PC-3 (cell line): ENCODE results near the gene IFITM10. TPM values are rescaled to one million over a fixed set of nuclear protein-coding genes. Genes with fewer than 3 reads are reported as not detected.
"Not testable (repeated sequence)": the region's sequence is repeated elsewhere in the genome, so short reads cannot be mapped to it uniquely, and the experiment has no call there.

Experiments
- ATAC-seq: fragments of 200-7000 bp; cut with Tn5 transposase; 2 replicates; pipeline ENCODE4 v1.9.1; 2020; ENCODE audit warnings: mild to moderate bottlenecking, moderate library complexity
- BruUV-seq: library from RNA; stranded (reverse); fragments of 400-500 nt; replicated peaks from 2 replicates; lab custom pipeline; 2021; lab: Mats Ljungman, UMichigan
- CTCF ChIA-PET: fragments of 300-600 bp; sonication (Branson Sonifier 250); formaldehyde crosslinking; loops from one replicate; lab custom pipeline; 2022; ENCODE audit warnings: antibody characterized with exemption; lab: Charles Lee
- POLR2A ChIA-PET: fragments of 300-600 bp; sonication (Branson Sonifier 250); formaldehyde crosslinking; loops from one replicate; lab custom pipeline; 2022; ENCODE audit warnings: antibody characterized with exemption; ENCODE audit not compliant: unreplicated experiment; lab: Charles Lee
- DNase-seq: peaks from one replicate; pipeline ENCODE4 v3.0.0-alpha.2; 2015
- H2AFZ ChIP-seq: fragments of 300-600 bp; sonication (generic); 2 replicates; pipeline ENCODE4 v1.6.0; 2016; ENCODE audit warnings: antibody characterized with exemption, low read length
- H3F3A ChIP-seq: fragments of 300-600 bp; sonication (generic); one replicate; pipeline ENCODE4 v1.6.0; 2017; ENCODE audit warnings: antibody characterized with exemption, low read length, control low read depth, mild to moderate bottlenecking; ENCODE audit not compliant: unreplicated experiment
- H3K27ac ChIP-seq: fragments of 300-600 bp; sonication (generic); 2 replicates; pipeline ENCODE4 v1.5.1; 2016; ENCODE audit warnings: mild to moderate bottlenecking, low read length
- H3K27me3 ChIP-seq: fragments of 300-600 bp; sonication (generic); 2 replicates; pipeline ENCODE4 v1.6.1; 2016; ENCODE audit warnings: low read length, mixed read lengths
- H3K36me3 ChIP-seq: fragments of 300-600 bp; sonication (generic); 2 replicates; pipeline ENCODE4 v1.6.1; 2016; ENCODE audit warnings: low read depth, mixed run types, low read length, mixed read lengths
- H3K4me1 ChIP-seq: fragments of 300-600 bp; sonication (generic); 2 replicates; pipeline ENCODE4 v1.5.1; 2016; ENCODE audit warnings: low read length; ENCODE audit not compliant: insufficient read depth
- H3K4me2 ChIP-seq: fragments of 300-600 bp; sonication (generic); 2 replicates; pipeline ENCODE4 v1.6.0; 2016; ENCODE audit warnings: low read length
- H3K4me3 ChIP-seq: fragments of 300-600 bp; sonication (generic); 2 replicates; pipeline ENCODE4 v1.5.1; 2016; ENCODE audit warnings: mild to moderate bottlenecking, low read length, mixed read lengths
- H3K79me2 ChIP-seq: fragments of 300-600 bp; sonication (generic); 2 replicates; pipeline ENCODE4 v1.6.1; 2017; ENCODE audit warnings: low read length, mixed read lengths
- H3K9ac ChIP-seq: fragments of 300-600 bp; sonication (generic); 2 replicates; pipeline ENCODE4 v1.6.0; 2016; ENCODE audit warnings: mild to moderate bottlenecking, low read length
- H3K9me2 ChIP-seq: fragments of 300-600 bp; sonication (generic); replicated peaks from 2 replicates; pipeline ENCODE4 v1.6.1; 2016; ENCODE audit warnings: mixed run types, low read length, mixed read lengths
- H3K9me3 ChIP-seq: fragments of 300-600 bp; sonication (generic); 2 replicates; pipeline ENCODE4 v1.6.1; 2016; ENCODE audit warnings: low read length, mixed read lengths
- H4K20me1 ChIP-seq: fragments of 300-600 bp; sonication (generic); 2 replicates; pipeline ENCODE4 v1.6.1; 2016; ENCODE audit warnings: low read length, mixed read lengths
- intact Hi-C: fragments of 100-400 bp; cut with micrococcal nuclease; formaldehyde crosslinking; loops from 2 replicates; pipeline ENCODE4 v1.9.0; 2023
- total RNA-seq: library from RNA; depleted of rRNA; stranded (reverse); fragments of >200 nt; gene quantifications from 2 replicates; pipeline ENCODE4 v1.2.3, GENCODE V29; 2014; rRNA removed

IFITM10 gene
- total RNA-seq, 1 experiment from 2014 or later = 1.4 TPM

DNA sequence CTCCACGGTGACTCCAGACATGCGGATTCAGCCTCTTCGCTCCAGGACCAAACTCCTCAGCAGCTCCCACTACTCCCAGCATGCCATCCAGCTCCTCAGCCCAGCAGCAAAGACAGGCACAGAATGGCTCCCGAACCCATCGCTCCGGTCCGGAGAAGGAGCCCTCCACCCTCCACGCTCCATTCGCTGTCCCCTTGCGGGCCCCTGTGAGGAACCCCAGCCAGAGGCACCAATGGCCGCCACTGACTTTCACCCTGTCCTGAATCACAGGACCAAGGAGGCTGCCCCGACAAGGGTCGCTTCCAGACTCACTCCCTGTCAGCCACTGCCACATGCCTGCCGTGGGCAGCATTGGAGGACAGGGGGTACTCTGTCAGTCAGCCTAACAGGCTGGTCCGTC is 64.2 kb downstream of the IFITM10 start:
- H4K20me1 ChIP-seq, CTCF ChIA-PET, H3K4me2 ChIP-seq, H3K9me2 ChIP-seq, H3K9me3 ChIP-seq, H3K4me3 ChIP-seq, H3K9ac ChIP-seq, H2AFZ ChIP-seq, DNase-seq, H3K4me1 ChIP-seq, intact Hi-C loops, H3K79me2 ChIP-seq, ATAC-seq, H3K27me3 ChIP-seq, POLR2A ChIA-PET, H3K27ac ChIP-seq, H3F3A ChIP-seq, BruUV-seq, H3K36me3 ChIP-seq: not testable (repeated sequence)

DNA sequence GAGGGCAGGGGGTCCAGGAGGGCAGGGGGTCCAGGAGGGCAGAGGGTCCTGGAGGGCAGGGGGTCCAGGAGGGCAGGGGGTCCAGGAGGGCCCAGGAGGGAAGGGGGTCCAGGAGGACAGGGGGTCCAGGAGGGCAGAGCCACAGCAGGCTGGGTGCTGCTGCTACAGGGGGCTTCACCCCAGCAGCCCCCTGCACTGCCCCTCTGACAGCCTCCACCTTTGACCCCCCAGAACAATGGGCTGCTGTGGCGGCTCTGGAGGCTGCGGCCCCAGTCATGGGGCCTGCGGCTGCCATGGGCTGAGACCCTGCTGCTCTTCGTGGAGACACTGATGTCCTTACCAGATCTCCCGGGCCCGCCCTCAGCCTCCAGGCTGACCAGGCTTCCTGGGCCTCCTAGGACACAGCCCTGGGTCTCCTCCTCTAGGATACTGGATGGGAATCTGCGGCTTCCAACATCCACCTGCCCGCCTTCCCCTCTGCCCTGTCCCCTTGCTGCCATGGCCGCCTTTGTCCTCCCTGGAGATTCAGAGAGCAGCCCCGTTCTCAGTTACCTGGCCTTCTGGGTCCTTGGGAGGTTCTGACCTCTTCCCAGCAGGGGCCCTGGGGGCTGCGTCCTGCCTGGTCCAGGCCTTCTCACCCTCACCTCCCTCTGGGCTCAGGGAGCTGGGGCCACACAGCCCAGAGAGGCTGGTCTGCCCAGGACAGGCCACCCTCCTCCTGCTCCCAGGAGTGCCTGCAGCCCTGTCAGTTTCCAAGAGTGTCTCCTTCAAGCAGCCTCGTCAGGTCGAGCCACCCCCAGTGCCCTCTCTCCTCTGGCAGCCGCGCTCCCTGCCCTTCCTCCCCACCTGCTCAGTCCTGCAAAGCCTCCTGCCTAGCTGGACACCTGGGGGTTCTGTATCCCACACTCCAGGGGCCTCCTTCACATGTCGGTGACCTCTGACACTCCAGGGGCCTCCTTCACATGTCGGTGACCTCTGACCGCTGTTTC is 65.2 kb downstream of the IFITM10 start:
- CTCF ChIA-PET, POLR2A ChIA-PET, DNase-seq: not testable (repeated sequence)

GRCh38 chr11:1683904-1684572 is 66.4 kb downstream of the IFITM10 start:
- H3K9ac ChIP-seq, CTCF ChIA-PET, H3K27me3 ChIP-seq, H3K9me2 ChIP-seq, H2AFZ ChIP-seq, POLR2A ChIA-PET, H4K20me1 ChIP-seq, ATAC-seq, H3K4me3 ChIP-seq, H3K4me2 ChIP-seq, intact Hi-C loops, H3K79me2 ChIP-seq, DNase-seq, BruUV-seq, H3K27ac ChIP-seq, H3K9me3 ChIP-seq, H3K36me3 ChIP-seq, H3F3A ChIP-seq, H3K4me1 ChIP-seq: not testable (repeated sequence)

More for the DNA sequence above, 65.2 kb downstream of the IFITM10 start:
- H3K9me2 ChIP-seq, H3K27ac ChIP-seq, H3K9ac ChIP-seq, ATAC-seq, H3K36me3 ChIP-seq, H3K4me2 ChIP-seq, H3K27me3 ChIP-seq, H2AFZ ChIP-seq, H3F3A ChIP-seq, H3K9me3 ChIP-seq, BruUV-seq, H3K4me1 ChIP-seq, H4K20me1 ChIP-seq, H3K4me3 ChIP-seq, H3K79me2 ChIP-seq, intact Hi-C loops: not testable (repeated sequence)

DNA sequence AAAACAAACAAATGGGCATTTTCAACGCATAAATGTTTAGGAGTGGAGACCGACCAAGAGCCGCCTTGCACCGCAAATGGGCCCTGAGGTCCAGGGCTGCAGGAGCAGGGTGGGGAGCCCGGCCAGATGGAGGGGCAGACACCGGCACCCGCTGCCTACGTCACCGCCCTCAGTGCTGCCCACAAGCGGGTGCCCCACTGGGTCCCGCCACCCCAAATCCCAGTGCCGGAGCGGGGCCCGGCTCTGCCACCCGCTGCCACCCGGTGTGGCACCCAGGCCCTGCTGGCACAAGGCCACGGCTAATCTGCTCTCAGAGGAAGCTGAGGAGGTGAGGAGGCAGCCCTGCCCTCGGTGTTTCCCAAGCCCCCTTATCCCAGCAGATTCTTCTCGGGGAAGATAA is 67.2 kb downstream of the IFITM10 start:
- peak overlapping the region; percentile 56 for H3K27ac ChIP-seq
- H3K27me3 ChIP-seq, H3K36me3 ChIP-seq, H3F3A ChIP-seq, POLR2A ChIA-PET, BruUV-seq, H3K4me3 ChIP-seq, H3K4me1 ChIP-seq, H4K20me1 ChIP-seq, H3K79me2 ChIP-seq, ATAC-seq, H3K9me3 ChIP-seq, intact Hi-C loops, H3K9me2 ChIP-seq, DNase-seq, H2AFZ ChIP-seq, H3K4me2 ChIP-seq, CTCF ChIA-PET: not testable (repeated sequence)
- H3K9ac ChIP-seq = 0 out of 2 replicates have a peak overlapping the region, but pooled peaks have one; percentile 12

Other genes with a start within 250 kb of the IFITM10 start
- gene DUSP8, start 178.3 kb downstream of the IFITM10 start, total RNA-seq = 2.4 and 2.6 TPM in 2 replicates
- not detected in 2 replicates for gene KRTAP5-1, start 165.3 kb downstream of the IFITM10 start, total RNA-seq
- not detected in 2 replicates for gene KRTAP5-2, start 152.3 kb downstream of the IFITM10 start, total RNA-seq
- not detected in 2 replicates for gene KRTAP5-3, start 142.1 kb downstream of the IFITM10 start, total RNA-seq
- gene KRTAP5-4, start 128.5 kb downstream of the IFITM10 start, total RNA-seq = not detected in 2 replicates
- not detected in 2 replicates for gene KRTAP5-5, start 120.8 kb downstream of the IFITM10 start, total RNA-seq
- gene KRTAP5-6, start 53.4 kb downstream of the IFITM10 start, total RNA-seq = not detected in 2 replicates
- 308 and 358 TPM in 2 replicates for gene CTSD, start 13.3 kb upstream of the IFITM10 start, total RNA-seq
- gene SYT8, start 84.4 kb upstream of the IFITM10 start, total RNA-seq = 4.7 and 7.8 TPM in 2 replicates
- gene TNNI2, start 88.4 kb upstream of the IFITM10 start, total RNA-seq = 0.55 TPM in 1 of 2 replicates, not detected in the other
- not detected in 2 replicates for gene LSP1, start 102.5 kb upstream of the IFITM10 start, total RNA-seq
- gene PRR33, start 141.3 kb upstream of the IFITM10 start, total RNA-seq = not detected in 2 replicates
- not detected in 2 replicates for gene TNNT3, start 169.1 kb upstream of the IFITM10 start, total RNA-seq
- gene MRPL23, start 196.7 kb upstream of the IFITM10 start, total RNA-seq = 232 and 299 TPM in 2 replicates
- gene H19, start 247.2 kb upstream of the IFITM10 start, total RNA-seq = not detected in 2 replicates